ENCODE results near the gene HCFC1R1. TPM values are rescaled to one million over a fixed set of nuclear protein-coding genes. Genes with fewer than 3 reads are reported as not detected.

Gene HCFC1R1
- total and polyA plus RNA-seq, 2 experiments from 2014 or later = 30.2 to 192 TPM

DNA sequence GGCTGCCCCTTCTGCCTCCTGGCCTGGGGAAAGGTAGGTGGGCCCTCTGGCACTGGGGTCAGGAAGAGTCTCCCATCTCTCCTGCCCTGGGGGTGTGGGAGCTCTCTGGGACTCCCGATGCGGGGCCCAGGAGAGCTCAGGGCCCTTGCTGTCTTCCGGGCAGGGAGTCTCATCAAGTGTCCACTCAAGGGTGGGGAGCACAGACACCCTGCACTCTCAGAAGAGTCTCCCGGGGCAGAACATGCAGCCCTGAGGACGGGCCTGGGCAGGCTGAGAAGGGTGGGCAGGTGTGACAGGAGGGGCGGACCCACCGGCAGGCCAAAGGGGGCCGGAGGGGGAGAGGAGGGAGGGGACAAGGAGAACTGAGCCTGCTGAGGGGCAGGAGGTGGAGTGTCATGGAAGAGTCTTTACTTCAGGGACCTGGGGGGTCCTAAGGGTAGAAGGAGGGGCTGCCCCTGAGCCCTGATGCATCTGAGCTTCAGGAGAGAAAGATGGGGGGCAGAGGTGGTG lies 35.1 kb downstream of the HCFC1R1 start:
- no peak overlapping the region for H3K4me3 Mint-ChIP-seq
- Histone ChIP-seq H3K4me2 (no peak overlapping the region), H3K27ac (ENCODE audit: low read depth) (no peak overlapping the region), H3F3A (replicated peaks; ENCODE audit: low read depth) (no peaks in the 10 kb centered on the region; the same call in 1 of the 2 replicates), H3K9me2 (ENCODE audit: insufficient read depth) (no peaks in the 10 kb centered on the region), H3K36me3 (ENCODE audit: insufficient read depth) (no peaks in the 10 kb centered on the region), H3K79me2 (replicated peaks; ENCODE audit: insufficient read depth) (no peaks in the 10 kb centered on the region), H3K4me3 (no peak overlapping the region), H2AFZ (no peak overlapping the region), H3K4me1 (ENCODE audit: insufficient read depth) (peaks cover 20% of the 10 kb centered on the region), H3K27me3 (ENCODE audit: insufficient read depth) (no peaks in the 10 kb centered on the region), H4K20me1 (replicated peaks; ENCODE audit: insufficient read depth) (no peaks in the 10 kb centered on the region)
- peaks cover 7% of the 10 kb centered on the region for H3K27me3 Mint-ChIP-seq (ENCODE audit: insufficient read depth, low read depth, poor library complexity)
- H3K27ac Mint-ChIP-seq = no peak overlapping the region
- no peaks in the 10 kb centered on the region for H3K9me3 Mint-ChIP-seq
- no peaks in the 10 kb centered on the region for H3K36me3 Mint-ChIP-seq (ENCODE audit: low read depth)
- DNase-seq (ENCODE audit: low spot score) (no peak), ATAC-seq (no peak)
- no peak for TF ChIP-seq POLR2AphosphoS5 (IDR thresholded peaks at IDR 0.05; ENCODE audit: low read depth)
- no peak for TF ChIP-seq EZH2 (IDR thresholded peaks at IDR 0.05; ENCODE audit: low read depth, unreplicated experiment)
- TF ChIP-seq ZNF331 (CRISPR knock-in tag; IDR thresholded peaks at IDR 0.05; ENCODE audit: low read depth) = no peak
- TF ChIP-seq, protein P1, sequence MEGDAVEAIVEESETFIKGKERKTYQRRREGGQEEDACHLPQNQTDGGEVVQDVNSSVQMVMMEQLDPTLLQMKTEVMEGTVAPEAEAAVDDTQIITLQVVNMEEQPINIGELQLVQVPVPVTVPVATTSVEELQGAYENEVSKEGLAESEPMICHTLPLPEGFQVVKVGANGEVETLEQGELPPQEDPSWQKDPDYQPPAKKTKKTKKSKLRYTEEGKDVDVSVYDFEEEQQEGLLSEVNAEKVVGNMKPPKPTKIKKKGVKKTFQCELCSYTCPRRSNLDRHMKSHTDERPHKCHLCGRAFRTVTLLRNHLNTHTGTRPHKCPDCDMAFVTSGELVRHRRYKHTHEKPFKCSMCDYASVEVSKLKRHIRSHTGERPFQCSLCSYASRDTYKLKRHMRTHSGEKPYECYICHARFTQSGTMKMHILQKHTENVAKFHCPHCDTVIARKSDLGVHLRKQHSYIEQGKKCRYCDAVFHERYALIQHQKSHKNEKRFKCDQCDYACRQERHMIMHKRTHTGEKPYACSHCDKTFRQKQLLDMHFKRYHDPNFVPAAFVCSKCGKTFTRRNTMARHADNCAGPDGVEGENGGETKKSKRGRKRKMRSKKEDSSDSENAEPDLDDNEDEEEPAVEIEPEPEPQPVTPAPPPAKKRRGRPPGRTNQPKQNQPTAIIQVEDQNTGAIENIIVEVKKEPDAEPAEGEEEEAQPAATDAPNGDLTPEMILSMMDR (conservative IDR thresholded peaks at IDR 0.05; ENCODE audit: low read depth in 2 of 2) = no peak
- TF ChIP-seq JUNB (IDR thresholded peaks at IDR 0.05; ENCODE audit: unreplicated experiment) = no peak
- TF ChIP-seq, protein P2, sequence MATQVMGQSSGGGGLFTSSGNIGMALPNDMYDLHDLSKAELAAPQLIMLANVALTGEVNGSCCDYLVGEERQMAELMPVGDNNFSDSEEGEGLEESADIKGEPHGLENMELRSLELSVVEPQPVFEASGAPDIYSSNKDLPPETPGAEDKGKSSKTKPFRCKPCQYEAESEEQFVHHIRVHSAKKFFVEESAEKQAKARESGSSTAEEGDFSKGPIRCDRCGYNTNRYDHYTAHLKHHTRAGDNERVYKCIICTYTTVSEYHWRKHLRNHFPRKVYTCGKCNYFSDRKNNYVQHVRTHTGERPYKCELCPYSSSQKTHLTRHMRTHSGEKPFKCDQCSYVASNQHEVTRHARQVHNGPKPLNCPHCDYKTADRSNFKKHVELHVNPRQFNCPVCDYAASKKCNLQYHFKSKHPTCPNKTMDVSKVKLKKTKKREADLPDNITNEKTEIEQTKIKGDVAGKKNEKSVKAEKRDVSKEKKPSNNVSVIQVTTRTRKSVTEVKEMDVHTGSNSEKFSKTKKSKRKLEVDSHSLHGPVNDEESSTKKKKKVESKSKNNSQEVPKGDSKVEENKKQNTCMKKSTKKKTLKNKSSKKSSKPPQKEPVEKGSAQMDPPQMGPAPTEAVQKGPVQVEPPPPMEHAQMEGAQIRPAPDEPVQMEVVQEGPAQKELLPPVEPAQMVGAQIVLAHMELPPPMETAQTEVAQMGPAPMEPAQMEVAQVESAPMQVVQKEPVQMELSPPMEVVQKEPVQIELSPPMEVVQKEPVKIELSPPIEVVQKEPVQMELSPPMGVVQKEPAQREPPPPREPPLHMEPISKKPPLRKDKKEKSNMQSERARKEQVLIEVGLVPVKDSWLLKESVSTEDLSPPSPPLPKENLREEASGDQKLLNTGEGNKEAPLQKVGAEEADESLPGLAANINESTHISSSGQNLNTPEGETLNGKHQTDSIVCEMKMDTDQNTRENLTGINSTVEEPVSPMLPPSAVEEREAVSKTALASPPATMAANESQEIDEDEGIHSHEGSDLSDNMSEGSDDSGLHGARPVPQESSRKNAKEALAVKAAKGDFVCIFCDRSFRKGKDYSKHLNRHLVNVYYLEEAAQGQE (IDR thresholded peaks at IDR 0.05; ENCODE audit: unreplicated experiment) = no peak
- TF ChIP-seq ZNF114 (CRISPR knock-in tag; IDR thresholded peaks at IDR 0.05) = no peak
- no peak for TF ChIP-seq STAT1 (IDR thresholded peaks at IDR 0.05; ENCODE audit: unreplicated experiment)
- no peak for TF ChIP-seq CREB1 (CRISPR knock-in tag; IDR thresholded peaks at IDR 0.05; ENCODE audit: low read depth)
- TF ChIP-seq, protein P3, sequence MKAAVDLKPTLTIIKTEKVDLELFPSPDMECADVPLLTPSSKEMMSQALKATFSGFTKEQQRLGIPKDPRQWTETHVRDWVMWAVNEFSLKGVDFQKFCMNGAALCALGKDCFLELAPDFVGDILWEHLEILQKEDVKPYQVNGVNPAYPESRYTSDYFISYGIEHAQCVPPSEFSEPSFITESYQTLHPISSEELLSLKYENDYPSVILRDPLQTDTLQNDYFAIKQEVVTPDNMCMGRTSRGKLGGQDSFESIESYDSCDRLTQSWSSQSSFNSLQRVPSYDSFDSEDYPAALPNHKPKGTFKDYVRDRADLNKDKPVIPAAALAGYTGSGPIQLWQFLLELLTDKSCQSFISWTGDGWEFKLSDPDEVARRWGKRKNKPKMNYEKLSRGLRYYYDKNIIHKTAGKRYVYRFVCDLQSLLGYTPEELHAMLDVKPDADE (IDR thresholded peaks at IDR 0.05) = no peak
- no peak for TF ChIP-seq NANOG (IDR thresholded peaks at IDR 0.05; ENCODE audit: borderline replicate concordance)
- peaks cover 29% of the 10 kb centered on the region for H3K4me1 Mint-ChIP-seq

Measured in GM23338 (cell line).